Parathyroid adenoma (tissue), 2 donors: ENCODE data around the gene REEP6.

Source experiments
- H2AFZ ChIP-seq: fragments of 300-600 bp; sonication (generic); one replicate; pipeline ENCODE4 v1.7.0; 2017; ENCODE audit warnings: antibody characterized with exemption, mild to moderate bottlenecking
- H3K27ac ChIP-seq: fragments of 300-600 bp; sonication (generic); one replicate; pipeline ENCODE4 v1.7.0; 2017
- H3K27me3 ChIP-seq: fragments of 300-600 bp; sonication (generic); one replicate; pipeline ENCODE4 v1.7.0; 2017; ENCODE audit warnings: low read length; ENCODE audit not compliant: control insufficient read depth, insufficient read depth
- H3K36me3 ChIP-seq: fragments of 300-600 bp; sonication (generic); one replicate; pipeline ENCODE4 v1.7.0; 2017; ENCODE audit warnings: low read length; ENCODE audit not compliant: control insufficient read depth, insufficient read depth
- H3K4me1 ChIP-seq: fragments of 300-600 bp; sonication (generic); one replicate; pipeline ENCODE4 v1.7.0; 2017; ENCODE audit warnings: control low read depth
- H3K4me2 ChIP-seq: fragments of 300-600 bp; sonication (generic); one replicate; pipeline ENCODE4 v1.7.0; 2017; ENCODE audit warnings: low read length
- H3K4me3 ChIP-seq: fragments of 300-600 bp; sonication (generic); one replicate; pipeline ENCODE4 v1.7.0; 2017; ENCODE audit warnings: low read depth, low read length
- H3K79me2 ChIP-seq: fragments of 300-600 bp; sonication (generic); one replicate; pipeline ENCODE4 v1.7.0; 2017; ENCODE audit warnings: control low read depth
- H3K9ac ChIP-seq: fragments of 300-600 bp; sonication (generic); one replicate; pipeline ENCODE4 v1.7.0; 2017; ENCODE audit warnings: mild to moderate bottlenecking
- H3K9me3 ChIP-seq: fragments of 300-600 bp; sonication (generic); one replicate; pipeline ENCODE4 v1.7.0; 2017; ENCODE audit warnings: low read length; ENCODE audit not compliant: control insufficient read depth
- CTCF ChIP-seq: fragments of 300-600 bp; sonication (generic); IDR thresholded peaks from one replicate; pipeline ENCODE4 v1.7.0; 2017; ENCODE audit warnings: antibody characterized with exemption, mild to moderate bottlenecking
- donor health status: primary hyperparathyroidism.

The REEP6 gene

GRCh38 chr19:1467490-1468273 lies 23.3 kb upstream of the REEP6 start:
- Histone ChIP-seq H3K79me2 (peaks cover 10% of the 10 kb centered on the region), H2AFZ (no peak overlapping the region), H3K27ac (no peak overlapping the region), H3K9me3 (no peaks in the 10 kb centered on the region), H3K4me3 (peak overlapping the region; percentile 11), H3K27me3 (peaks cover 11% of the 10 kb centered on the region), H3K4me2 (peak overlapping the region; percentile 67), H3K4me1 (peaks cover 14% of the 10 kb centered on the region), H3K36me3 (no peaks in the 10 kb centered on the region), H3K9ac (no peak overlapping the region)
- no peak for TF ChIP-seq CTCF

- no peak overlapping the region for H3K9ac ChIP-seq
- no peak overlapping the region for H2AFZ ChIP-seq
- no peaks in the 10 kb centered on the region for H3K9me3 ChIP-seq
- peak overlapping the region; percentile 67 for H3K4me2 ChIP-seq
- H3K79me2 ChIP-seq = peaks cover 10% of the 10 kb centered on the region
- H3K4me1 ChIP-seq = peaks cover 14% of the 10 kb centered on the region
- H3K4me3 ChIP-seq = peak overlapping the region; percentile 34
- no peak for TF ChIP-seq CTCF
- H3K36me3 ChIP-seq = no peaks in the 10 kb centered on the region
- no peak overlapping the region for H3K27ac ChIP-seq
- peaks cover 11% of the 10 kb centered on the region for H3K27me3 ChIP-seq
Observed at GRCh38 chr19:1468274-1468820, 22.6 kb upstream of the REEP6 start.

- Histone ChIP-seq H3K9me3 (no peaks in the 10 kb centered on the region), H3K4me3 (peak overlapping the region; percentile 34), H3K36me3 (no peaks in the 10 kb centered on the region), H3K4me1 (peaks cover 14% of the 10 kb centered on the region), H3K9ac (no peak overlapping the region), H3K4me2 (peak overlapping the region; percentile 67), H3K27ac (no peak overlapping the region), H3K27me3 (peaks cover 11% of the 10 kb centered on the region), H3K79me2 (peaks cover 10% of the 10 kb centered on the region), H2AFZ (no peak overlapping the region)
- no peak for TF ChIP-seq CTCF
Observed at GRCh38 chr19:1468821-1469254, 22.1 kb upstream of the REEP6 start.

- TF ChIP-seq CTCF = no peak
- Histone ChIP-seq H3K9me3 (no peaks in the 10 kb centered on the region), H3K9ac (no peak overlapping the region), H3K27ac (no peak overlapping the region), H3K4me1 (peaks cover 14% of the 10 kb centered on the region), H3K4me3 (peak overlapping the region; percentile 75), H3K36me3 (no peaks in the 10 kb centered on the region), H3K27me3 (peaks cover 11% of the 10 kb centered on the region), H3K79me2 (peaks cover 10% of the 10 kb centered on the region), H2AFZ (peak overlapping the region; percentile 7), H3K4me2 (peak overlapping the region; percentile 95)
Observed at GRCh38 chr19:1469255-1470054, 21.5 kb upstream of the REEP6 start.
